Thyroid gland (tissue), 4 donors: ENCODE data around the gene DOCK10.

Source experiments
- POLR2A ChIP-seq, 2 donors: fragments of 450-650 bp; IDR thresholded peaks; one replicate each; pipeline ENCODE4 v1.6.1; 2017; ENCODE audit warnings: antibody characterized with exemption in 2 of 2, mild to moderate bottlenecking in 2 of 2, moderate library complexity in 1 of 2
- TF ChIP-seq, protein P1 (sequence below), 6 experiments: fragments of 200-600 bp in 3 of 6; fragments of 450-650 bp in 3 of 6; sonication (generic) in 3 of 6; IDR thresholded peaks; one replicate each; pipeline ENCODE4 v1.5.1; 2016 to 2019; ENCODE audit warnings: antibody characterized with exemption in 6 of 6, mild to moderate bottlenecking in 2 of 6, inconsistent platforms in 1 of 6, moderate library complexity in 1 of 6

DNA sequence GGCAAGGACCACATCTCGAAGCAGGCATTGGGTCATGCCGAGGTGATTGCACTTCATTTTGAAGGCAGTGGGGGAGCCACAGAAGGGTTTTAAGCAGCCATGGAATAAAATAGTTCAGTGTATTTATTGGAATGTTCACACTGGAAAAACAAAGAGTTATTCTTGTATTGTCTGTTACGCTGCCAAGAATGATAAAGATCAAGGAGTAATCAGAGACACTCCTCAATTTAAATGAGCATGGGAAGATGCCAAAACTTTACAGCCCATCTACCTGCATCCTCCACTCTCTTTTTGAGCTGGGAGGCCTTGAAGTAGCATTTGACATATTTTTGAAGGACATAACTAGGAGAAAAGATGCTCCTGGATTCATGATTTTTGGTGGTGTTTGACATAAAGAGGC, 112.8 kb downstream of the DOCK10 start:
- TF ChIP-seq, protein P1, sequence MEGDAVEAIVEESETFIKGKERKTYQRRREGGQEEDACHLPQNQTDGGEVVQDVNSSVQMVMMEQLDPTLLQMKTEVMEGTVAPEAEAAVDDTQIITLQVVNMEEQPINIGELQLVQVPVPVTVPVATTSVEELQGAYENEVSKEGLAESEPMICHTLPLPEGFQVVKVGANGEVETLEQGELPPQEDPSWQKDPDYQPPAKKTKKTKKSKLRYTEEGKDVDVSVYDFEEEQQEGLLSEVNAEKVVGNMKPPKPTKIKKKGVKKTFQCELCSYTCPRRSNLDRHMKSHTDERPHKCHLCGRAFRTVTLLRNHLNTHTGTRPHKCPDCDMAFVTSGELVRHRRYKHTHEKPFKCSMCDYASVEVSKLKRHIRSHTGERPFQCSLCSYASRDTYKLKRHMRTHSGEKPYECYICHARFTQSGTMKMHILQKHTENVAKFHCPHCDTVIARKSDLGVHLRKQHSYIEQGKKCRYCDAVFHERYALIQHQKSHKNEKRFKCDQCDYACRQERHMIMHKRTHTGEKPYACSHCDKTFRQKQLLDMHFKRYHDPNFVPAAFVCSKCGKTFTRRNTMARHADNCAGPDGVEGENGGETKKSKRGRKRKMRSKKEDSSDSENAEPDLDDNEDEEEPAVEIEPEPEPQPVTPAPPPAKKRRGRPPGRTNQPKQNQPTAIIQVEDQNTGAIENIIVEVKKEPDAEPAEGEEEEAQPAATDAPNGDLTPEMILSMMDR (IDR thresholded peaks at IDR 0.05): no peak
- no peak for TF ChIP-seq POLR2A (IDR thresholded peaks at IDR 0.05)
